GM12875 (cell line): Measurements from ENCODE around the gene PRTG.

Experiments used
- H3K4me3 ChIP-seq: one replicate; pipeline ENCODE4 v1.5.1; 2011; ENCODE audit warnings: low read depth, low read length, control low read depth
- CTCF ChIP-seq: IDR thresholded peaks from 2 replicates; pipeline ENCODE4 v1.5.1; 2011; ENCODE audit warnings: low read depth, mild to moderate bottlenecking, control low read depth, inconsistent platforms, low read length, moderate library complexity, borderline replicate concordance; ENCODE audit not compliant: insufficient read depth

PRTG gene

GRCh38 chr15:55589287-55589686 lies 153.7 kb downstream of the PRTG start:
- no peak for TF ChIP-seq CTCF
- H3K4me3 ChIP-seq, result no peak overlapping the region

DNA sequence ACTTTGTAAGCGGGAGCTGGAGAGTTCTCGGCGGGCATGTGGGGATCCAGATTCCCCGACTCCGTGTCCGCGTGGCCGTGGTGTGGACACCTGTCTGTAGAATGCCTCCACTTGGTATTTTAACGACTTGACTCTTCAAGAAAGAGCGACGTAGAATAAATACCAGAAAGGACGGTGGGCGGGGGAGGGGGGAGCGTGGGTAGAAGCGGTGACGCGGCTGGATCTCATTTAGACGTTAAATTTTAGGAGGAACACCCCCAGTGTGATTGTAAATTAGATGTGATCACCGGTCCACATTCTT lies 154.2 kb downstream of the PRTG start:
- no peak overlapping the region for H3K4me3 ChIP-seq
- TF ChIP-seq CTCF, result no peak

DNA sequence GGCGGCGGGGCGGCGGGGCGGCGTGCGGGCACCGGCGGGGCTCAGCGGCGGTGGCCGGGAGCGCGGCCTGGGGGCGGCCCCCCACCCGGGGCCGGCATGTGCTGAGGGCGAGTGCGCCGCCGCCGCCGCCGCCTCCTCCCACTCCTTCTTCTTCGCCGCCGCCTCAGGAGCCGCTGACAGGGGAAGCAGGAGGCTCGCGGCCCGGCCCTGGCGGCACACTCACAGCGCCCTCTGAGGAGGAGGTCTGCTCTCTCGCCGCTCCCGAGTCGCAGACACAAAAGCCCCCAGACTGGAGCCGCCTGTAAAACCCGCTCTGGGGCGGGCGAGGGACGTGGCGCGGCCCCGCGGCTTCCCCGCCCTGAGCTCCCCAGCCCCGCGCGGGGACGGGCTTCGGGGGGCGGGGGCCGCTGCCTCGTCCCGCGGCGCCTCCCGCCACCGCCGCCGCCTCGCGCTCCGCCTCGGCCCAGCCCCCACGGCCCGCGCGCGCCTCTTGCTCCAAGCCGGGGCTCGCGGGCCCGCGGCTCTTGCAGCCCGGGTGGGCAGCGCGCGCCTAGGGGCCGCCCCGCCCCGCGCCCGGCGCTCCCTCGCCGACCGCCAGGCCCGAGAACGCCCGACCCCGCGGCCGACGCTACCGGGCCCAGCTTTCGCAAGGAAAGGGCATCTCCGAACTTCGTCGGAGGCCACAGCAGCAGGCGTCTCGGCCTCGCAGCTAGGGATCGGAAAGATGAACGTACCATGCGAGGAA lies 154.7 kb downstream of the PRTG start, which contains the start of gene PYGO1:
PYGO1 (minus strand) TSS at position 276 of the 745 bp plus-strand sequence. CDS start 462 bp downstream, outside the sequence.
- no peak for TF ChIP-seq CTCF
- H3K4me3 ChIP-seq, result peak within 1 kb of the TSS; percentile 33

- no peak for TF ChIP-seq CTCF
- peak overlapping the region; percentile 33 for H3K4me3 ChIP-seq
Observed at GRCh38 chr15:55587321-55588069, 155.5 kb downstream of the PRTG start.

- no peak for TF ChIP-seq CTCF
- no peak overlapping the region for H3K4me3 ChIP-seq
Observed at GRCh38 chr15:55586808-55587207, 156.1 kb downstream of the PRTG start.

GRCh38 chr15:55576943-55577342 lies 166.0 kb downstream of the PRTG start:
- no peak for TF ChIP-seq CTCF
- no peak overlapping the region for H3K4me3 ChIP-seq

- TF ChIP-seq CTCF, result no peak
- no peak overlapping the region for H3K4me3 ChIP-seq
Observed at GRCh38 chr15:55574096-55574495, 168.9 kb downstream of the PRTG start.
